Measurements from ENCODE around the gene PRKAR2B.

PRKAR2B gene

DNA sequence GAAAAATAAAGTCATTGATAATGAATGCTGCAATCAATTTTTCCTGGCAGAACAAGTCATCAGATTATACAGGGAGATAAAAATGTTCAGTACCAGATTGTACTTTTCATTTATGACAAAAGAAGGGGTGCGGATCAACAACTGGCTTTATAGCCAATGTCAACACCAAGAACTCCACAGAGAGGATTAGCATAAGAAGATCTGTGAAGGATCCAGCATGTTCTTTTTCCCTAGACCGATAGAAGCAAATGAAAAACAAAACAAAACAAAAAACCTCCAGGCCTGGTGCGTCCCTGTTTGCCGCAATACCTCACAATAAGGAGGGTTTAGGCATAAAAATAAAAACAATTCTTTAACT is 34.7 kb upstream of the PRKAR2B start:
- Histone ChIP-seq H3K27ac (no peak overlapping the region), H3K4me3 (no peak overlapping the region), H4K20me1 (no peaks in the 10 kb centered on the region), H3K4me1 (no peaks in the 10 kb centered on the region), H3K36me3 (no peaks in the 10 kb centered on the region), H3K9me3 (no peaks in the 10 kb centered on the region), H3K27me3 (no peaks in the 10 kb centered on the region), H3K9ac (no peak overlapping the region), H3K4me2 (no peak overlapping the region)
- TF ChIP-seq Cebpa-rat (IDR thresholded peaks at IDR 0.05) = no peak

DNA sequence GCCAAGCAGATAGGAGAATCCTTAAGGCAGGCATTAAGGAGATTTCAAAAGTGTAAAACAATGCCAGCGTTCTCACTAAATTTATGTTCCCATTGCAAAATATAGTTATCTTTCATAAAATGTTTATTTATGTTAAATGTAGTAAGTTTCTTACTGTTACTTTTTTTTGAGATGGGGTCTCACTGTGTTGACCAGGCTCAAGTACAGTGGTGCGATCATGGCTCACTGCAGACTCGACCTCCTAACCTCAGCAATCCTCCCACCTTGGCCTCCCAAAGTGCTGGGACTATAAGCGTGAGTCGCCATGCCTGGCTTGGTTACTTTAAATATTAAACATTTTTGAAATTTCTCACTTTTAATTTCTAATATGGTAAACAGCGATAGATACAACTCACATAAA is 31.8 kb upstream of the PRKAR2B start:
- Histone ChIP-seq H3K4me3 (no peak overlapping the region), H3K4me1 (no peaks in the 10 kb centered on the region), H3K9me3 (no peaks in the 10 kb centered on the region), H3K9ac (no peak overlapping the region), H3K4me2 (no peak overlapping the region), H3K27me3 (no peaks in the 10 kb centered on the region), H4K20me1 (no peaks in the 10 kb centered on the region), H3K36me3 (no peaks in the 10 kb centered on the region), H3K27ac (no peak overlapping the region)
- TF ChIP-seq Cebpa-rat (IDR thresholded peaks at IDR 0.05) = no peak

DNA sequence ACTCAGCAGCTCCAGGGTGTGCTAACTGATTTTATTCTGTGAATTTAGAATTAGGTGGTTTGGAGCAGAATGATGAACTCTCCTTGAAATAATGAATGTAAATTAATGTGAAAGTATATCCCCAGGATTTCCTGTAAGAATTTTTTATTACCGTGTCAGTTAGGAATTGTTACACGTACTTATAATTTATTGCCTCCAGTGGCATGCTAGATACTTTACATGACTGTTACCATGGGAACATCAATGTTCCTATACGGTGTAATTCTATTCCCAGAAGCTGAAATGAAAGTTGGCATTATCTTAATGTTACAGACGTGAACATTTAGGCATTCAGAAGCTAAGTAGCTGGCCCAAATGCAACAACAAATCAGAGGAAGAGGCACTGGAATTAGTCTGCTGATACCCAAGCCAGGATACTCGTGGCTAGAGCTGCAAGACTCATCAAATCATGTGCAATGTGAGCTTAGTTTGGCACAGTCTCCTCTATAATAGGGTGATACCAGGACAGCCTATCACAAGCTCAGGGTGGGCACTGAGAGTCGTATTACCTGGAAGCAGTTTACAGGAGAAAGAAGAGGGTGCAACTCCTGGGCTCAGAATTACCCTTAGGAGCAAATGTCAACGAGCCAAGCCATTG is 30.0 kb upstream of the PRKAR2B start:
- no peak for TF ChIP-seq Cebpa-rat (IDR thresholded peaks at IDR 0.05)
- Histone ChIP-seq H3K27ac (no peak overlapping the region), H3K36me3 (no peaks in the 10 kb centered on the region), H3K9me3 (no peaks in the 10 kb centered on the region), H3K9ac (no peak overlapping the region), H3K27me3 (no peaks in the 10 kb centered on the region), H3K4me2 (no peak overlapping the region), H3K4me1 (no peaks in the 10 kb centered on the region), H4K20me1 (no peaks in the 10 kb centered on the region), H3K4me3 (no peak overlapping the region)

DNA sequence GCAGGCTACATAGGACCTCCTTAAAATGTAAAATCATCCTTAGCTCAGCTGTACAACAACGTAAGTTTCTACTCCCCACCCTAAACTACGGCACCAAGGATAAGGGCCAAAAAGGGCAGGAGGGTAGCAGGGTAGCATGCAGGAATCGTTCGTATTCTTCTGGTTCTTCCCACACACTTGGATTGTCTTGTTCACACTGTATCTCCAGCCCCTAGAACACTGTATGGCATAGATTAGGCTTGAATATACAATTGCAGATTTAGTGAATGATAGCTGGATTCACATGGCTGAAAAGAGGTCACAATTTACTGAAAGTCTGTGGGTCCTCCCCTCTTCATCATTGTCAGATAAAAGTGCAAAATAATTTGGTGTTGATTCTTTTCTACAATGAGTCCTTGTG is 28.2 kb upstream of the PRKAR2B start:
- H3K9ac ChIP-seq = no peak overlapping the region

DNA sequence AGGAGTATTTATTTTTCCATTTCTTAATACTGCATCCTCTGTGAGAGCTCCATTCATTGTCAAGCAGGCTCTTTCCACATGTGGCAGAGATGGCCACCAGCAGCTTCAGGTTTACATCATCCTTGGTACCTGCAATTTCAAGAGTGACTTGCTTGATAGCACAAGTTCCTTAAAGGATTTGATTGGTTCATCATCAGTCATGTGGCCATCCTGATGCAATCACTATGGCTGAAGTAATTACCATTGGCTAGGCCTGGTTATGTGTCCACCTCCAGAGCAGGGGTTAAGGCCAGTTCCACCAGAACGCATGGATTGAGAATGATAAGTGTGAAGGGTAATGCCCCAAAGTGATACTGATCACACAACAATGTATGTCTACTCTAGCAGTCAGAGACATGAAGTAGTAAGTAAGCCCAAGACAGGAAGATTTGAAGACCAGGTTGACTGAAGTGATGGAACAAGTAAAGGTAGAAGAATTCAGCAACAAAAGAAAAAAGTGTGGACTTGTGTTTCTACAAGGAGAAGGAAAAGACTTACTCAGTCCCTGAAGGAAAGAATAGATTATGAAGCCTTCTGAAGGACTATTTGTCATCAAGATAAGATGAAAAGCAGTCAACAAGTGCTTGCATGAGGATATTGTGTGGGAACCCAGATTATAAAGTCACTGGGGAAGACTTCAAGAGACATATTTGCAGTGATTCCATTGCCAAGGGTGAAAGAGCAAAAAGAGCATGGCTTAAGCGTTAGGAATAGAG is 26.4 kb upstream of the PRKAR2B start:
- Histone ChIP-seq H3K4me3 (no peak overlapping the region), H3K4me1 (peaks cover 6% of the 10 kb centered on the region), H3K27me3 (no peaks in the 10 kb centered on the region), H3K36me3 (no peaks in the 10 kb centered on the region), H4K20me1 (no peaks in the 10 kb centered on the region), H3K4me2 (no peak overlapping the region), H3K27ac (no peak overlapping the region), H3K9me3 (no peaks in the 10 kb centered on the region), H3K9ac (no peak overlapping the region)
- TF ChIP-seq Cebpa-rat (IDR thresholded peaks at IDR 0.05) = no peak

More for the DNA sequence above, 28.2 kb upstream of the PRKAR2B start:
- Histone ChIP-seq H3K27ac (no peak overlapping the region), H3K36me3 (no peaks in the 10 kb centered on the region), H3K4me1 (peaks cover 6% of the 10 kb centered on the region), H3K27me3 (no peaks in the 10 kb centered on the region), H4K20me1 (no peaks in the 10 kb centered on the region), H3K9me3 (no peaks in the 10 kb centered on the region), H3K4me3 (no peak overlapping the region), H3K4me2 (no peak overlapping the region)
- TF ChIP-seq Cebpa-rat (IDR thresholded peaks at IDR 0.05) = no peak

DNA sequence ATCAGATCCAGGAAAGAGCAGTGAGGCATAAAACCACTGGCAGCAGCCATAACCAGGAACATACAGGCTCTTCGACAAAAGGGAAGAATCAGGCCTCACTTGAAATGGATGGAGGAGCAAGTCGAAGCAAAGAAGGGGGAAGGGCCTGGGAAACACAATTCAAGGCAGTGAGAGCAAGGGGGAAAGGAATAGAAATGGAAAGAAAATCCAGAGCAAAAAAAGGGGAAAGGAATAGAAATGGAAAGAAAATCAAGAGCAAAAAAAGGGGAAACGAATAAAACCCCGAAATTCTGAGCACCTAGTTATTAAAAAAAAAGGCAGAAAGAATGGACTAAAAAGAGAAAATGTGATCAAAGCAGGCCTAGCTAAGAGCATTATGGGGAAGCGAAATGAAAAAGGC is 24.1 kb upstream of the PRKAR2B start:
- H3K9me3 ChIP-seq = no peaks in the 10 kb centered on the region
- H3K36me3 ChIP-seq = no peaks in the 10 kb centered on the region
- H3K27ac ChIP-seq = no peak overlapping the region
- no peaks in the 10 kb centered on the region for H3K27me3 ChIP-seq
- no peak overlapping the region for H3K4me3 ChIP-seq
- H3K4me1 ChIP-seq = peaks cover 6% of the 10 kb centered on the region
- no peak overlapping the region for H3K9ac ChIP-seq
- no peak for TF ChIP-seq Cebpa-rat (IDR thresholded peaks at IDR 0.05)
- no peaks in the 10 kb centered on the region for H4K20me1 ChIP-seq
- H3K4me2 ChIP-seq = peak overlapping the region; percentile 16; the same call in 1 of the 2 replicates

DNA sequence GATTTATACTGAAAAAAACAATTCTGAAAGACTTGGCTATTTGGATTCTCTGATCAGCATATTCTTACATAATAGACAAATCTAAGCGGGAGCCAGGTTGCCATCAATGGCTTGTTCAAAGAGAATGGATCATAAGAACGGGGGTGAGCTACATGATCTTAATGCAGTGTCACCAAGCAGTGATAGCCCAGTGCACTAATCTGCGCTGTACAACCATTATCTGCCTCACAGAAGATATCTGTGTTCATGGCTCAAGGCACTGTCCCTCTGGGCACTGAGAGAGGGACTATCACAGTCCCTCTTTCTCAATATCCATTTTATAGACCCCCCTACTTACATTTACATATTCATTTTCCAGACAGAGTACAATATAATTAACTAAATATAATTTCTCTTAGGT is 22.9 kb upstream of the PRKAR2B start:
- Histone ChIP-seq H3K4me3 (no peak overlapping the region), H3K9me3 (no peaks in the 10 kb centered on the region), H3K9ac (no peak overlapping the region), H3K27ac (no peak overlapping the region), H3K27me3 (no peaks in the 10 kb centered on the region), H3K36me3 (no peaks in the 10 kb centered on the region), H3K4me1 (peaks cover 6% of the 10 kb centered on the region), H3K4me2 (no peak overlapping the region), H4K20me1 (no peaks in the 10 kb centered on the region)
- TF ChIP-seq Cebpa-rat (IDR thresholded peaks at IDR 0.05) = no peak

DNA sequence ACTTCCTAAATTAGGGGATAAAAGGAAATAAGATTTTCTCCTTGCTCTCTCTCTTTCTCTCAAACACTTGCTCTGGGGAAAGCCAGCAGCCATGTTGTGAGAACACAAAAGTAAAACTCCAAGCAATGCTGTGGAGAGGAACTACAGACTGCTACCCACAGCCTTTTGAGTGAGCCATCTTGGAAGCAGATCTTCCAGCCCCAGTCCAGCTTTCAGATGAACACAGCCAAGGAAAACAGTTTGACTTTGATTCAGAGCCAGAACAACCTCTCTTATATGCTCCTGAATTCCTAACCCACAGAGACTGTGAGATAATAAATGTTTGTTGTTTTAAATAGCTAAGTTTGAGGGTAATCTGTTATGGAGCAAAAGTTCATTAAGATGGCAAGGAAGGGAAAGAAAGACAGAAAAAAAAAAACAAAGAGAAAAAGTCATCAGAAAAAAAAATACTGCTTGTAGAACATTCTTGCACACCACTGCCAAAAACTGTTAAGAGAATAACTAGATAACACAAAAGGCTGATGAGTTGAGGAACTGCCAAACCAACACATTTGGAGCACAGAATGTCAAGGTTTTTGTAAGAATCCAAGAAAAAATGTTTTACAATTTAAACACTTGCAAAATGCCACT is 20.9 kb upstream of the PRKAR2B start:
- peaks cover 24% of the 10 kb centered on the region for H3K4me1 ChIP-seq
- no peaks in the 10 kb centered on the region for H4K20me1 ChIP-seq
- TF ChIP-seq Cebpa-rat (IDR thresholded peaks at IDR 0.05) = no peak
- no peaks in the 10 kb centered on the region for H3K27me3 ChIP-seq
- no peak overlapping the region for H3K9ac ChIP-seq
- no peaks in the 10 kb centered on the region for H3K9me3 ChIP-seq
- no peak overlapping the region for H3K27ac ChIP-seq
- H3K4me3 ChIP-seq = no peak overlapping the region
- no peaks in the 10 kb centered on the region for H3K36me3 ChIP-seq
- no peak overlapping the region for H3K4me2 ChIP-seq

DNA sequence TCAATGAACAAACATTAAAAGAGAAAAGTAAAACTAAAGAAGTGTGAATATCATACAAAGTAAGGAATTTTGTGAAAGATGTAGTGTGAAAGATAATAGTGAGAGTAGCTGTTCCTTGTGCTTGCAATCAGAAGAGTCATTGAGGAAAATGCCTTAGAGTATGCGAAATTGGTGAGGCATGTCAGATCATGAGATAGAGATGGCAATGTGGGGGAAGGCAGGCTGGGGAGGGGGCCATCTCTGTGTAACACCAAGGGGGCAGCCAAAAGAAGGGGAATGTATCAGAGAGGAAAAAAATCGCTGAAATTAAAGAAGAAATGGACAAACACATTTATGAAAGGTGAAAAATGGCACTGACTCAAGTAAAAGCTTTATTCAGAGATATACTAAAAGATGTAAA is 19.6 kb upstream of the PRKAR2B start:
- Histone ChIP-seq H3K4me3 (no peak overlapping the region), H3K9me3 (no peaks in the 10 kb centered on the region), H4K20me1 (no peaks in the 10 kb centered on the region), H3K4me2 (no peak overlapping the region), H3K4me1 (peaks cover 24% of the 10 kb centered on the region), H3K36me3 (no peaks in the 10 kb centered on the region), H3K9ac (no peak overlapping the region), H3K27ac (no peak overlapping the region), H3K27me3 (no peaks in the 10 kb centered on the region)
- no peak for TF ChIP-seq Cebpa-rat (IDR thresholded peaks at IDR 0.05)

DNA sequence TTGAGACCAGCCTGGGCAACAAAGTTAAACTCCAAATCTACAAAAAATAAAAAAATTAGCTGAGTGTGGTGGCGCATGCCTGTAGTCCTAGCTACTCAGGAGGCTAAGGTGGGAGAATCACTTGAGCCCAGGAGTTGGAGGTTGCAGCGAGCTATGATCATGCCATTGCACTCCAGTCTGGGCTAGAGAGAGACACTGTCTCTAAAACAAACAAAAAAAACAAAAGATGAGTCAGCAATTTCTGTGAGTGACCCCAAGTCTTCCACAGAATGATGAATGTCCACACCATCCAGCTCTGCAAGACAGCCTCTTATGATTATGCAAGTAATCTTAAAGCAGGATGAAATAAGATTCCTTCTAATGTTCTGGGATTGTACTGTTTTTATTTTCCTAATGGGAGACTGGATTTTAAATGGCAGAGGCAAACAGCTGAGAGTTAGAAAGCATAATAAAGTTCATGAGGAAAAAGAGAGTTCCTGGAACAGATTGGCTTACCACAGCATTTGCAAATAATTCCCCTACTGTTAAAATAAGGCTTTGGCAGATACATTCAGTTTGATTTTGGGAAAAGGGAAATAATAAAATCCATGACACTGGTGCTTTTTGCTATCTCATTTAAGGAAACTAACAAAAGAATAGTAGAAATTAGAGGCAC is 18.9 kb upstream of the PRKAR2B start:
- H3K4me2 ChIP-seq = no peak overlapping the region
- no peak overlapping the region for H3K4me3 ChIP-seq

More for the DNA sequence above, 18.9 kb upstream of the PRKAR2B start:
- Histone ChIP-seq H3K36me3 (no peaks in the 10 kb centered on the region), H3K4me1 (peaks cover 18% of the 10 kb centered on the region), H4K20me1 (no peaks in the 10 kb centered on the region), H3K9me3 (no peaks in the 10 kb centered on the region), H3K9ac (no peak overlapping the region), H3K27ac (no peak overlapping the region), H3K27me3 (no peaks in the 10 kb centered on the region)
- no peak for TF ChIP-seq Cebpa-rat (IDR thresholded peaks at IDR 0.05)
